GM19023 (cell line): ENCODE measurements around the gene CLIC5.

Experiments
- ATAC-seq: cut with Tn5 transposase; IDR thresholded peaks from one replicate; pipeline ENCODE4 v1.9.1; 2021; ENCODE audit warnings: mild to moderate bottlenecking, moderate library complexity; ENCODE audit not compliant: unreplicated experiment

Gene CLIC5

DNA sequence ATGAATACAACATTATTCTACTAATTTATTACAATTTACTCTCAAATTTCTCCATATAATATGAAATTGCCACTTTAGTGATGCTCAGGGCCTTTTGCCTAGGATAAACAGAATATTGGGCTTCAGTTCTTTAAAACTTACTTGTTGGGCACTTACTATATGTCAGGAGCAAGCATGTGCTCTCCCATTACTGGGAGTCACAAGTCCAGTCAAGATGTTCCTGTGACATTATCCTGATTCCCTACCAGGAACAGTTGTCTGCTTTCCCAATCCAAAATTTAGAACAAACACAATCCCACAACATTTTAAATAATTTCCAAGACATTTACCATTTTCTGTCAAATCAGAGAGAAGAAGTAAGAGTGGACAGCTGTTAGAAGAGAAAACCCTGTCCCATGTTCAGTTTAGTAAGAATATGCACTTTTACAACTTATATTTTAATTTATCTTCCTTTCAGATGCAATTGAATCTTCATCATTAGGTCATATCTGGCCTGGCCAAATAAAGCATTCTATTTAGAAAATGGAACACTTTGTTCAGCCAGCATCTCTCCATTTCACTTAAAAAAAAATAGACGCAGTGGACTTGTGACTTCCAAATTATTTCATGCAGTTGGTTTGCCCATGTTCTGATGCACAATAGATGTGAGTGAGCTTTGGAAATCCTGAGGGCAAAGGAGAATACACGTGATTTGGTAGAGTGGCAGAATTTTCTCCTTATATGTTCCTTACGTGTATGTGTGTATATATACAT is 159.8 kb downstream of the CLIC5 start:
- ATAC-seq: no peak

DNA sequence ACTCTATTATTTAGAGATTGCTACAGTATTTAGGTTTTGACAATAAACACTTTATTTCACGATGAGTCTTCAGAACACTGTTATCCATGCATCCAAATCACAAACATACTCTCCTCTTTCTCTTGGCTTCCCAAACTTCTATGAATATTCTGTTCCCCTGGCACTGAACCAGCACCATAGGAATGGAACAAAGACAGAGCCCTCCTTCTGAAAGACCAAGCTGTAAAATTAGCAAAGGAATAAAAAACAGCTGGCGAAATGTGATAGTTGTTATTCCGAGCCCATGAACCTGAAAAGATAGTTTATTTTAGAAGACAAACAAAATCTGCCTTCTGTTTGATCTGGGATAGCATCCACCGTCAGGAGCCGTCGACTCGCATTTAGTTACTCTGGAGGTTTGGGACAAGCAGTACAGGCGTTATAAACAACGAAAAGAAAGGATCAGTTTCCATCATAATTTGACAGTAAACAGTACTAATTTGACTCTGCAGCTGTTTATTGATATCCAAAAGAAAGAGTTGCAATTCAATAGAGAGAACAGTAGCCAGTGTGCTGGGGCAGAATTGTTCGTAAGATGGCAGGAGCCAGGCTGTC is 161.4 kb downstream of the CLIC5 start:
- no peak for ATAC-seq

DNA sequence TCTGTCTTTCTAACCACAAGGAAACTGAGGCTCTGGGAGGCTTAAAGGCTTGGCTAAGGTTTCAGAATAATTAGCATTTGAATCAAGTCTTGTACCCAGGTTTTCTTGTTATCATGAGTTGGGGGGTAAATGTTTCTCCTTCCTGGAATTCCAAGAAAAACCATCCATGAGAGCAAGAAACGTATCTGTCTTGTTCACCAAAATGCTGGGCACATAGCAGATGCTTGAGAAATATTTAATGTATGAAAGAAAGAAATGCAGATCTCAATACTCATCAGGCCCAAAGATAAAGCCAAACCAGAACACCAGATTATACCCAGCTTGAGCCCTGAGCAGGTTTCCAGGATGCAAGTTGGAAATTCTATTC is 164.6 kb downstream of the CLIC5 start:
- ATAC-seq: no peak

- ATAC-seq: no peak
These were observed 165.2 kb downstream of the CLIC5 start for GRCh38 chr6:45850378-45851033.

- ATAC-seq: no peak
These were observed 170.1 kb downstream of the CLIC5 start for GRCh38 chr6:45845567-45845966.

DNA sequence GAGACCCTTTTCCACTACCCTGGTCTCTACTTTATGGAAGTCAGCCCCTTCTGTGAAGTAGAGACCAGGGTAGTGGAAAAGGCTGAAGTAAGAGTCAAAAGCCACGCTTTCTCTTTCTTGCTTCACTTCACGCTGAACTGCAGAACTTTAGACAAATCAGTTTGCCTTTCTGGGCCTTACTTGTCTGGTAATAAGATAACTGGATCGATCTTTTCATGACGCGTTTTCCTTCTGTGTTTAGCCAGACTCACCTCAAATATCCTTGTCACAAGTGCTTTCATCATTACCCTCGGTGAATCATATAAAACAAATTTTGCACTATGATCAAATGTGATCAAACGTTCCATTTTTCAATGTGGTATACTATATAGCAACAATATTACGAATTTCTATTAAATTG is 170.7 kb downstream of the CLIC5 start:
- no peak for ATAC-seq

GRCh38 chr6:45843848-45844521 is 171.7 kb downstream of the CLIC5 start:
- no peak for ATAC-seq

DNA sequence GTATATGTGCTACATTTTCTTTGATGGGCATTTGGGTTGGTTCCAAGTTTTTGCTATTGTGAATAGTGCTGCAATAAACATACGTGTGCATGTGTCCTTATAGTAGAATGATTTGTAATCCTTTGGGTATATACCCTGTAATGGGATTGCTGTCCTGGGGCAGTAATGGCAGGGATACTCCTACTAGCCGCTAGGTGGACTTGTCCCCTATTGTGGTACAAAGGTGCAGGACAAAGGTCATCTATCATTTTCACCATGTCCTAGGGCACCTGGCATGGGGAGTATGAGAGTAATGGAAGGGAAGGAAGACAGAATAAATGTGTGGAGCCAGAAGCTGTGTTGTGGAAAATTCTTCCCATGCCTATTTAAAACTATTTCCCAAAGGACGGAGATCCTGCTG is 174.6 kb downstream of the CLIC5 start:
- no peak for ATAC-seq

DNA sequence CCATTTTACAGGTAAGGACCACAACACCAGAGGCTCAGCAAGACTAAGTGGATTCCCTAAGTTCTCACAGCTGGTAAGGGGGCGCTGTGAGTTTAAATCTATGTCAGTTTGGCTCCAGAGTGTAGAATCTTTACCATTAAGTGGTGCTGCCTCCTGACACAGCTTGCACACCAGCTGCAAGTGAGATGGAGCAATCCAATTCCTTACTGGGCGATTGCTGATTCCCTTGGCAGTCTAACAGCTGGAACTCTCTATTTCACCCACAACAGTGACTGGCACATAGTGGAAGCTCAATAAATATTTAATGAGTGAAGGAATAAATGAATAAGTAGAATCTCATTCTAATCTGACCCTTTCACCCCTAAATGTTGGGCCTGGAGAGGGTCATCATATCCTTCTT is 176.7 kb downstream of the CLIC5 start:
- ATAC-seq: no peak

- ATAC-seq: no peak
These were observed 177.2 kb downstream of the CLIC5 start for GRCh38 chr6:45838451-45838850.

DNA sequence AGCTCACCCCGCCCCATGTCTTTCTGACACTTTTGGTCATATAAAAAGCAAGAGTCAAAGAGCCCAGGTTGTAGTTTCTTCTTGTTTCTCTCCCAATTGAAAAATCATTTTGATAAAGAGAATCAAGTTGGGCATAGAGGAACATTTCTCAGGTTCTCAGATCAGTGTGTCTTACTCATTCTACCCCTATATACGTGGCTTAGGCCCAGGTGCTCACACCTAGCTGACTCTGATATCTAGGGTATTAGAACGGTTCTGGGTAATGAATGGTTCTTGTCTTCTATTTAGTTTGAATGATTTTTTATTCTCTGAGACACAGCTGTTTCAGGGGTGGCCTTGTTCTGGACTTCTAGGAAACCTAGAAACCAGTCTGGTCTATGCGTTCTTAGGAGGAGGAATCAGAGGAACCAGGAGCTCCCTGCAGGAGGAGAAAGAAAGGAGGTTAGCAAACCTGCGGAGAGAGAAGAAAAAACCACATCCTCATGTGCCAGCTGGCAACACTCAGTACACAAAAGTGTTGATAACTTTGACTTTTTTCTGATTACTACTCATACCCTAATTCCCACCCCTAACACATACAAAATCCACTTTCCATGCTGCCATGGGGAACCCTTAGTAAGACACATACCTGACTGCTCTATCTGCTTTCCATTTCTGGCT is 178.0 kb downstream of the CLIC5 start:
- ATAC-seq: no peak

DNA sequence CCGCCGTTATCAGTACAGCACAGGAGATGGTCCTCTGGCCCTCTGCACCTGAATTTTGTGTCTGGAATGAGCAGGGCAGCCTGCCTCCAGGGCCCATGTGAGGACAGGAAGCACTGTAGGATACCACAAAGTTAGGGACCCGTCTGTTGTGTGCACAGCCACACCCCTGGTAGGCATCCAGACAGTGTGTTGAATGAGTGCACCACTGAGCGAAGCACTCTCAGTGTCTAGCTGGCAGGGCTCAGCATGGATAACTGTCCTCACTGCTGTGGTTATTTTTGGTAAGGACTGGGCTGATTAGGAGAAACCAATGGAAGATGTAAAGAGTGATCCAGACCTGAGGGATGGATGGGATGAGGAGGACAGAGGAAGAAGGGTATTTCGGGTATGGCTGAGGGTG is 178.7 kb downstream of the CLIC5 start:
- no peak for ATAC-seq

- ATAC-seq: no peak
These were observed 179.2 kb downstream of the CLIC5 start for GRCh38 chr6:45836438-45836824.

DNA sequence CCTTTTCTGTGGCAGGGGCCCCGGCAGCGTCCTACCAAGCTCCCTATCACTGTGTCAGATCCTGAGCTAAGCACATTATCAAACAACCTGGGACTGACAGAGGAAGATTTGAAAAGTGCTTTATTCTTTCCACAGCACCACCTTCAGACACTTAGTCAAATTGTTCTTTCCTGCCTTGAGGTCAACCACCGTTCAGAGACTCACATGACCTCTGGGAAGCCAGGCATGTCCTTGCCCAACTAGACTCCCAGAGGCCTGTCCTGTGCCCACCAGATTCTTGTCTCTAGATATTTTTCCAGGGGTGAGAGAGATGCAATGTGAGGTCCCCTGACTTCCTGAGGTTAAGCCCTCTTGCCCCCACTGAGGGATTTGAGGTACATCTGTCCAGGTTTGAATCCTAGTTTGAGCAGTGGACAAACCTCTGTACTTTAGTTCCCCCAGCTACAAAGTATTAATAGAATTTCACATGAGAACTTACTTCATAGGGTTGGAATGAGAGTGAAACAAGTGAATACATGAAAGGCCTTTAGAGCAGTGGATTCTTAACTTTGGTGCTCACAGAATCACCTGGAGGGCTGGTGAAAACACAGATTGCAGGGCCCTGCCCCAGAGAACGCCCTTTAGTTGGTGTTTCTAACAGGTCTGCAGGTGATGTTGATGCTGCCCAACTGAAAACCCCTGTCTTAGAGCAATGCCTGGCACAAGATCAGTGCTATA is 179.8 kb downstream of the CLIC5 start:
- ATAC-seq: no peak

DNA sequence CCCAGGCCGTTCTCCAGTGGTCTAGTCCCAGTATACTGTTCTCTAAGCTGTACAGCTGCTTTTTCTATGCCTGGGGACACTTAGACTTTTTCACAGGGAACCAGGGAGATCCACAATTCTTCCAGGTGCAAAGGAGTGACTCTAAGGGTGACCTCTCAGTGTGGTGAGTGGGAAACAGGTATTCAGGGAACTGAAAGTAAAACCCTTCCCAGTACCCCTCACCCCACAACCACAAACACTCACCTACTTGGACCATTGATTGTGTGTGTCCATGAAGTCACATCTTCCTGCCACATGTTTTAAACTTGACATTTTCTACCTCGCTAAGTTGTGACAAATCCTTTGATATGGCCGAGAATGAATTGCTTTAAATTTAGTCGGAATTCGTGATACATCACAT is 183.6 kb downstream of the CLIC5 start:
- ATAC-seq: no peak
